IMR-90 (cell line): ENCODE measurements around the gene GABRD. TPM values are rescaled to one million over a fixed set of nuclear protein-coding genes. Genes with fewer than 3 reads are reported as not detected.

ENCODE experiments used
- ATAC-seq: fragments of 200-7000 bp; cut with Tn5 transposase; 2 replicates; pipeline ENCODE4 v1.9.1; 2020; ENCODE audit warnings: low read depth, mild to moderate bottlenecking, moderate library complexity
- BruUV-seq: library from RNA; stranded (reverse); fragments of 400-500 nt; replicated peaks from 2 replicates; lab custom pipeline; 2021; lab: Mats Ljungman, UMichigan
- CTCF ChIA-PET: fragments of 300-600 bp; formaldehyde crosslinking; extraction: SDS; loops from one replicate; lab custom pipeline; 2021; ENCODE audit warnings: antibody characterized with exemption; lab: Yijun Ruan, JAX
- POLR2A ChIA-PET: fragments of 300-600 bp; sonication (Branson Sonifier 250); formaldehyde crosslinking; loops from one replicate; lab custom pipeline; 2022; ENCODE audit warnings: antibody characterized with exemption; ENCODE audit not compliant: unreplicated experiment; lab: Charles Lee
- DNase-seq: peaks from one replicate; pipeline ENCODE4 v3.0.0; 2013
- H2AFZ ChIP-seq: replicated peaks from 2 replicates; pipeline ENCODE3; 2013; ENCODE audit warnings: low read length, mild to moderate bottlenecking; ENCODE audit not compliant: poor library complexity
- H2AK5ac ChIP-seq: 2 replicates; pipeline ENCODE4 v1.6.1; 2013; ENCODE audit warnings: low read depth, low read length, inconsistent platforms
- H2AK9ac ChIP-seq: replicated peaks from 2 replicates; pipeline ENCODE3; 2013; ENCODE audit warnings: mild to moderate bottlenecking, low read depth, low read length, moderate library complexity; ENCODE audit not compliant: poor library complexity
- H2BK120ac ChIP-seq: 2 replicates; pipeline ENCODE4 v1.6.1; 2013; ENCODE audit warnings: low read depth, low read length, inconsistent platforms
- H2BK15ac ChIP-seq: 3 replicates; pipeline ENCODE4 v1.6.1; 2013; ENCODE audit warnings: low read depth, low read length, inconsistent platforms
- H2BK20ac ChIP-seq: 2 replicates; pipeline ENCODE4 v1.6.1; 2013; ENCODE audit warnings: low read depth, mild to moderate bottlenecking, inconsistent platforms, low read length, moderate library complexity
- H2BK5ac ChIP-seq: 2 replicates; pipeline ENCODE4 v1.6.1; 2013; ENCODE audit warnings: mild to moderate bottlenecking, low read depth, low read length, inconsistent platforms; ENCODE audit not compliant: poor library complexity, severe bottlenecking
- H3K14ac ChIP-seq: replicated peaks from 2 replicates; pipeline ENCODE4 v1.6.1; 2013; ENCODE audit warnings: low read depth, low read length, inconsistent platforms
- H3K18ac ChIP-seq: 2 replicates; pipeline ENCODE4 v1.6.1; 2013; ENCODE audit warnings: low read depth, low read length, control low read depth
- H3K23ac ChIP-seq: 2 replicates; pipeline ENCODE4 v1.6.1; 2013; ENCODE audit warnings: low read depth, low read length, inconsistent platforms
- H3K27ac ChIP-seq: 2 replicates; pipeline ENCODE4 v1.5.1; 2013; ENCODE audit warnings: mild to moderate bottlenecking, control low read depth, low read length; ENCODE audit not compliant: insufficient read depth
- H3K27me3 ChIP-seq: 2 replicates; pipeline ENCODE4 v1.6.1; 2013; ENCODE audit warnings: low read length; ENCODE audit not compliant: control insufficient read depth, insufficient read depth
- H3K36me3 ChIP-seq: 2 replicates; pipeline ENCODE4 v1.6.1; 2013; ENCODE audit warnings: low read length, mixed read lengths; ENCODE audit not compliant: control insufficient read depth, insufficient read depth
- H3K4ac ChIP-seq: 2 replicates; pipeline ENCODE4 v1.6.1; 2013; ENCODE audit warnings: low read depth, low read length, inconsistent platforms
- H3K4me1 ChIP-seq: 2 replicates; pipeline ENCODE4 v1.6.1; 2013; ENCODE audit warnings: low read length, mixed read lengths; ENCODE audit not compliant: control insufficient read depth, insufficient read depth
- H3K4me2 ChIP-seq: 2 replicates; pipeline ENCODE4 v1.6.1; 2013; ENCODE audit warnings: low read depth, mild to moderate bottlenecking, control low read depth, low read length, moderate library complexity
- H3K4me3 ChIP-seq: 2 replicates; pipeline ENCODE4 v1.5.1; 2013; ENCODE audit warnings: low read depth, mild to moderate bottlenecking, control low read depth, low read length, moderate library complexity; ENCODE audit not compliant: insufficient read depth
- H3K56ac ChIP-seq: 2 replicates; pipeline ENCODE4 v1.6.1; 2013; ENCODE audit warnings: low read length, inconsistent platforms; ENCODE audit not compliant: insufficient read depth; ENCODE audit errors: extremely low read depth
- H3K79me1 ChIP-seq, 2 experiments: 2 replicates each; pipeline ENCODE4 v1.6.1; 2013; ENCODE audit warnings: low read length in 2 of 2, inconsistent platforms in 1 of 2, low read depth in 1 of 2
- H3K9ac ChIP-seq: 2 replicates; pipeline ENCODE4 v1.6.1; 2013; ENCODE audit warnings: low read depth, low read length, control low read depth
- H3K9me1 ChIP-seq: 2 replicates; pipeline ENCODE4 v1.6.1; 2013; ENCODE audit warnings: low read length, inconsistent platforms; ENCODE audit not compliant: insufficient read depth
- H3K9me3 ChIP-seq: 2 replicates; pipeline ENCODE4 v1.6.1; 2013; ENCODE audit warnings: low read length; ENCODE audit not compliant: control insufficient read depth, insufficient read depth
- H4K20me1 ChIP-seq: 2 replicates; pipeline ENCODE4 v1.6.1; 2013; ENCODE audit warnings: low read length, inconsistent platforms; ENCODE audit not compliant: insufficient read depth
- H4K5ac ChIP-seq: 2 replicates; pipeline ENCODE4 v1.6.1; 2013; ENCODE audit warnings: mild to moderate bottlenecking, low read depth, low read length, control low read depth
- H4K8ac ChIP-seq, 2 experiments: 2 replicates each; pipeline ENCODE4 v1.6.1; 2013; ENCODE audit warnings: low read depth in 2 of 2, low read length in 2 of 2, control low read depth in 1 of 2, inconsistent platforms in 1 of 2
- H4K91ac ChIP-seq: 2 replicates; pipeline ENCODE4 v1.6.1; 2013; ENCODE audit warnings: low read depth, low read length, inconsistent platforms; ENCODE audit not compliant: insufficient read depth
- BHLHE40 ChIP-seq: fragments of 150-350 bp; IDR thresholded peaks from 2 replicates; pipeline ENCODE4 v1.6.1; 2016; ENCODE audit warnings: mild to moderate bottlenecking, low read depth, low read length
- ELK1 ChIP-seq: fragments of 150-350 bp; IDR thresholded peaks from 2 replicates; pipeline ENCODE4 v1.6.1; 2016; ENCODE audit warnings: low read depth, mild to moderate bottlenecking, low read length, moderate library complexity, borderline replicate concordance
- MAFK ChIP-seq: IDR thresholded peaks from 2 replicates; pipeline ENCODE4 v1.6.1; 2012; ENCODE audit warnings: low read depth, low read length, improper control_type of control experiment
- MAZ ChIP-seq: IDR thresholded peaks from 2 replicates; pipeline ENCODE4 v1.6.1; 2012; ENCODE audit warnings: low read depth, mild to moderate bottlenecking, low read length, improper control_type of control experiment, moderate library complexity, borderline replicate concordance
- WGBS, 2 experiments: methylation state at CpG; one replicate each; pipeline versions ENCODE4 v1.1.5 to v1.1.7; 2013; ENCODE audit warnings: missing lambda C conversion rate in 2 of 2; ENCODE audit not compliant: insufficient read length in 1 of 2; ENCODE audit errors: extremely low coverage in 2 of 2; 5-methylcytosine and 5-hydroxymethylcytosine counted together
- dilution Hi-C: fragments of 300-500 bp; cut with HindIII; formaldehyde crosslinking; loops from one replicate; pipeline ENCODE4 v1.14.3; 2018; ENCODE audit warnings: low sequenced_read_pairs; ENCODE audit not compliant: unreplicated experiment
- in situ Hi-C: fragments of 300-500 bp; cut with MboI; formaldehyde crosslinking; loops from 3 replicates; pipeline ENCODE4 v1.14.3; 2019; ENCODE audit warnings: low sequenced_read_pairs, inconsistent platforms, mixed read lengths
- intact Hi-C: fragments of 100-400 bp; cut with micrococcal nuclease; formaldehyde crosslinking; loops from 2 replicates; pipeline ENCODE4 v1.10.0; 2022
- polyA plus RNA-seq, 3 experiments: library from polyadenylated mRNA; depleted of rRNA; stranded (reverse); fragments of >200 nt; gene quantifications; 2 replicates each; pipeline ENCODE4 v1.2.3, GENCODE V29; 2012; ENCODE audit warnings: low replicate concordance in 1 of 3
- total RNA-seq: library from RNA; depleted of rRNA; stranded (reverse); fragments of >200 nt; gene quantifications from 2 replicates; pipeline ENCODE4 v1.2.3, GENCODE V29; 2012
- TF ChIP-seq, protein P1 (sequence below): conservative IDR thresholded peaks from 2 replicates; pipeline ENCODE4 v1.5.1; 2012; ENCODE audit warnings: mild to moderate bottlenecking, low read depth, low read length, improper control_type of control experiment

Gene GABRD
- total and polyA plus RNA-seq, 2 of the 4 experiments (the other 2 are of a cell fraction), result not detected

DNA sequence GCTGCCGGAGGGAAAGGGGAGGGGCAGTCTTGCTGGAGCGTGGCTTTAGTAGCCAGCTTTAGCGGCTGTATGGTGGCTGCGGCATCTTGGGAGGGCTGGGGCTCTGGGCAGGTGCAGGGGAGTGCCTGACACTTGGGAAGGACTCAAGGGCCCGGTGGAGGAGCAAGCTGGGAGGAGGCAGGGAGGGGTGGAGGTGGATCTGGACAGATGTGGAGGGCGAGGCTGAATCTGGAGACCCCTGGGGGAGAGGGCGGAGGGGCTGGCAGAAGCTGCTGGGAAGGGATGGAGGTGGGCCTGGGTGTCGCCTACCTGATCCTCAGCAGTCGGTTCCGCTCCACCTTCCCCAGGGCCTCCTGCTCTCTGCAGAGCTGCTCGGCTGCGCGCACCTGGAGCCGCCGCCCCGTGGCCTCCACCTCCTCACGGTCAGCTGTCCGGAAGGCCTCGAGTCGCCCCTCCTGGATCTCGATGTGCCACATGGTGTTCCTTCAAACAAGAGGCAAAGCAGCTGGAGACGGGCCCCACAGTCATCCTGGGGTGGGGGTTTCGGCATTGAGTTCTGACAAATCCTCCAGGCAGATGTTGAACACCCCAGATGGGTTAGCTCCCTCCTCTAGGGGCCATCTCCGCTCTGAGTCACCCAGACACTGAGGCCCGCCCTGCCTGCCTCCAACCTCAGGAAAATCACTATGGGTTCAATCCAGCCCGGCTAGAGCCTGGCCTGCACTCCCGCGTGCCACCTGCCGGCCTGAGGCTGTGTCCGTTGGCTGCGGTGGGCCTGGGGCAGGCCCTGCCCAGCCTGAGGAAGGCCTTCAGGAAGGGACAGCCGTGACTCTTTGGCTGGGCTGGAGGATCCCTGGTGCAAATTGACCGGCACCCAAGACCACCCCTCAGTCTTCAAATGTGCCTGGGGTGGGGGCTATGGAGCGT is 45.2 kb upstream of the GABRD start:
- ATAC-seq (no peak), DNase-seq (no peak)
- in situ Hi-C loops (loop anchor here (25.0 kb wide), 1 partner anchor 388 kb away; no protein-coding TSS in a partner anchor), dilution Hi-C loops (no loop called here), intact Hi-C loops (no loop called here)
- H3K4me1 ChIP-seq, result no peaks in the 10 kb centered on the region
- no peak overlapping the region for H2BK20ac ChIP-seq
- H3K4ac ChIP-seq, result no peak overlapping the region
- H4K91ac ChIP-seq, result no peak overlapping the region
- no peak overlapping the region for H2AK9ac ChIP-seq
- BruUV-seq, result no TSS peak
- H3K27me3 ChIP-seq, result peaks cover 17% of the 10 kb centered on the region; the same call in 1 of the 2 replicates
- H2AK5ac ChIP-seq, result no peak overlapping the region
- H3K4me2 ChIP-seq, result no peak overlapping the region
- H4K5ac ChIP-seq, result no peak overlapping the region
- no peaks in the 10 kb centered on the region for H3K79me1 ChIP-seq
- H3K9me3 ChIP-seq, result peaks cover 4% of the 10 kb centered on the region; the same call in 1 of the 2 replicates
- no peaks in the 10 kb centered on the region for H3K9me1 ChIP-seq
- H3K23ac ChIP-seq, result no peak overlapping the region
- ChIA-PET CTCF (no interaction called here), POLR2A (no interaction called here)
- no peak overlapping the region for H2BK5ac ChIP-seq
- H3K4me3 ChIP-seq, result no peak overlapping the region
- H3K14ac ChIP-seq, result no peak overlapping the region
- no peak overlapping the region for H3K56ac ChIP-seq
- H2BK120ac ChIP-seq, result no peak overlapping the region
- H2AFZ ChIP-seq, result no peak overlapping the region
- no peak overlapping the region for H4K8ac ChIP-seq
- no peak overlapping the region for H3K18ac ChIP-seq
- no peak overlapping the region for H2BK15ac ChIP-seq
- 69% methylated on average over 12 of the region's 34 CpGs; no CpG with 5 or more reads in 1 of the 2 experiments for whole genome bisulfite sequencing, 2 experiments
- no peak overlapping the region for H3K9ac ChIP-seq
- 0 out of 2 replicates have a peak, but pooled peaks cover 6% of the 10 kb centered on the region for H4K20me1 ChIP-seq
- H3K27ac ChIP-seq, result no peak overlapping the region
- TF ChIP-seq MAFK (no peak), BHLHE40 (no peak), ELK1 (no peak), MAZ (no peak)
- TF ChIP-seq, protein P1, sequence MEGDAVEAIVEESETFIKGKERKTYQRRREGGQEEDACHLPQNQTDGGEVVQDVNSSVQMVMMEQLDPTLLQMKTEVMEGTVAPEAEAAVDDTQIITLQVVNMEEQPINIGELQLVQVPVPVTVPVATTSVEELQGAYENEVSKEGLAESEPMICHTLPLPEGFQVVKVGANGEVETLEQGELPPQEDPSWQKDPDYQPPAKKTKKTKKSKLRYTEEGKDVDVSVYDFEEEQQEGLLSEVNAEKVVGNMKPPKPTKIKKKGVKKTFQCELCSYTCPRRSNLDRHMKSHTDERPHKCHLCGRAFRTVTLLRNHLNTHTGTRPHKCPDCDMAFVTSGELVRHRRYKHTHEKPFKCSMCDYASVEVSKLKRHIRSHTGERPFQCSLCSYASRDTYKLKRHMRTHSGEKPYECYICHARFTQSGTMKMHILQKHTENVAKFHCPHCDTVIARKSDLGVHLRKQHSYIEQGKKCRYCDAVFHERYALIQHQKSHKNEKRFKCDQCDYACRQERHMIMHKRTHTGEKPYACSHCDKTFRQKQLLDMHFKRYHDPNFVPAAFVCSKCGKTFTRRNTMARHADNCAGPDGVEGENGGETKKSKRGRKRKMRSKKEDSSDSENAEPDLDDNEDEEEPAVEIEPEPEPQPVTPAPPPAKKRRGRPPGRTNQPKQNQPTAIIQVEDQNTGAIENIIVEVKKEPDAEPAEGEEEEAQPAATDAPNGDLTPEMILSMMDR, result no peak
- no peaks in the 10 kb centered on the region for H3K36me3 ChIP-seq
